NT2/D1 (cell line): ENCODE measurements around the gene GULP1.

ENCODE experiments used
- DNase-seq: peaks from one replicate; pipeline ENCODE4 v3.0.0-alpha.2; 2011; ENCODE audit warnings: low read depth, low spot score
- H3K27me3 ChIP-seq: 2 replicates; pipeline ENCODE4 v1.6.0; 2011; ENCODE audit warnings: mild to moderate bottlenecking; ENCODE audit not compliant: insufficient read length, insufficient read depth
- H3K36me3 ChIP-seq: 2 replicates; pipeline ENCODE4 v1.6.1; 2011; ENCODE audit warnings: mild to moderate bottlenecking, low read length, mixed read lengths; ENCODE audit not compliant: insufficient read depth, insufficient read length
- H3K4me1 ChIP-seq: 2 replicates; pipeline ENCODE4 v1.5.1; 2011; ENCODE audit not compliant: insufficient read depth, insufficient read length
- H3K4me3 ChIP-seq: 2 replicates; pipeline ENCODE4 v1.5.1; 2011; ENCODE audit warnings: low read depth; ENCODE audit not compliant: insufficient read length
- H3K9ac ChIP-seq: 2 replicates; pipeline ENCODE4 v1.6.0; 2011; ENCODE audit warnings: low read depth; ENCODE audit not compliant: insufficient read length
- H3K9me3 ChIP-seq: 2 replicates; pipeline ENCODE4 v1.5.1; 2011; ENCODE audit warnings: mild to moderate bottlenecking, low read length; ENCODE audit not compliant: insufficient read depth
- SUZ12 ChIP-seq: IDR thresholded peaks from 2 replicates; pipeline ENCODE4 v1.6.1; 2011; ENCODE audit not compliant: insufficient read length, insufficient read depth; ENCODE audit errors: extremely low read depth
- YY1 ChIP-seq: IDR thresholded peaks from 2 replicates; pipeline ENCODE4 v1.6.1; 2011; ENCODE audit not compliant: insufficient read length, insufficient read depth
- ZNF274 ChIP-seq: IDR thresholded peaks from 2 replicates; pipeline ENCODE4 v1.6.1; 2011; ENCODE audit warnings: mild to moderate bottlenecking, low read depth, low read length

The GULP1 gene

GRCh38 chr2:188324067-188324466 is 32.4 kb downstream of the GULP1 start:
- Histone ChIP-seq H3K36me3 (peaks cover 3% of the 10 kb centered on the region), H3K27me3 (no peaks in the 10 kb centered on the region), H3K4me3 (no peak overlapping the region), H3K9me3 (no peaks in the 10 kb centered on the region; the same call in 1 of the 2 replicates), H3K4me1 (no peaks in the 10 kb centered on the region), H3K9ac (no peak overlapping the region)
- DNase-seq: no peak
- TF ChIP-seq SUZ12: no peak
- TF ChIP-seq ZNF274: no peak
- no peak for TF ChIP-seq YY1

GRCh38 chr2:188326290-188326668 is 34.6 kb downstream of the GULP1 start:
- no peak for DNase-seq
- H3K9me3 ChIP-seq: no peaks in the 10 kb centered on the region
- H3K4me1 ChIP-seq: no peaks in the 10 kb centered on the region

DNA sequence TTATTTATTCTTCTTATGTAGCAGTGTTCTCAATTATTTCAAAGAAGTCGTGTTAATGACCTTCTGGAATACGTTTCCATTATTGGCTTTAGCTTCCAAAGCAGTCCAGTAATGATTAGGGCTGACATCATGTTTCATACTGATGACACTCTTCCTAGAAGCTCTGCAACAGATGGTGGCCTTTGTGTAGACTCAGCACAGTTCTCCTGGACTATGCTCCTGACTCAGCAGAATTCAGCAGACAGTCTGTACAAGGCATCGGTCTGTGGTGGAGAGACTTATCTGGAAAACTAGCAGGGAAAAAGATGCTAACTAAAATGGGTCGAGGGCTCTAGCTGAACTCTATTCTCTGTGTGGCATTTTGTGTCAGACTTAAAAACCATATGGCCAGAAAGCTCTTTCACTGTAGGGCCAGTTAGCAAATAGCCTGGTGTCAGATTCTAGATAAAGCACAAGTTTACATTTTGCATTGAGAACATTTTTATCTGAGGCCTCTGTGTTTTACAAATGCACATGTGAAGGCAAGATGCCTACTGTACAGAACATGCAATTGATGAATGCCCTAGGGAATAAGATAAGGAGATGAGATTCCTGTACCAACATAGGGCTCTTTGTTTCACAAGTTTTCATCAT is 35.1 kb downstream of the GULP1 start:
- no peak overlapping the region for H3K9ac ChIP-seq
- H3K9me3 ChIP-seq: no peaks in the 10 kb centered on the region
- H3K36me3 ChIP-seq: no peaks in the 10 kb centered on the region
- no peak overlapping the region for H3K4me3 ChIP-seq
- H3K4me1 ChIP-seq: no peaks in the 10 kb centered on the region
- no peak for DNase-seq
- TF ChIP-seq YY1 (no peak), ZNF274 (no peak), SUZ12 (no peak)
- H3K27me3 ChIP-seq: no peaks in the 10 kb centered on the region

More at GRCh38 chr2:188326290-188326668, 34.6 kb downstream of the GULP1 start:
- Histone ChIP-seq H3K9ac (no peak overlapping the region), H3K4me3 (no peak overlapping the region), H3K27me3 (no peaks in the 10 kb centered on the region), H3K36me3 (no peaks in the 10 kb centered on the region)
- TF ChIP-seq YY1 (no peak), SUZ12 (no peak), ZNF274 (no peak)

DNA sequence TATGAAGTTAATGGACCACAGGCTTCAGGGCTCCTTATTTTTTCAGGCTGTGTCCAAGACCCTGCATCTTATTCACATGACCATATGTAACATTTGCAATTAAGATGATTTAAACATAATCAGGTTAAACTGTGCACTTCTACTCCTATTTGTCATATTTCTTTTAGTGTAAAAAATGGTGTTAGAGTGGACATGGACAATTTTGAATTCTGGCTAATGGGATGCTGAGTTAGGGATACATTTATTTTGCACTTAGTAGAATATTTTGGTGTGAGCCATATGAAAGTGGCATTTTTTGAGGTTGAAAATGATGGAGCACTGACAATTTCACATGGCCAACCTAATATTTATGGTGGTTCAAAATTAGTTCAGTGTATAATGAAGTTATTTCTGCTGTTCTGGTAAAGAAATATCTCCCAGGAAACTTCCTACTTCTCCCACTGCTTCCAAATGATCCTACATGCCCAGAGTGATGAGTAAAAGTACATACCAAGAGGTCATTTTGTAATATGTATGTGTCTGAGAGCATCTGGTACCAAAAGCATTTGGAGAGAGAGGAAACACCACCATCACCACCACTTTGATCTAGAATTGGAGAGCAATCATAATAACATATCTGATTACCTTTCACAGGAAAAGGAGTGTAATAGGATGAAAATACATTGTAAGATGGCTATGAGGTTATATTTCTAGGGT is 36.0 kb downstream of the GULP1 start:
- DNase-seq: no peak

DNA sequence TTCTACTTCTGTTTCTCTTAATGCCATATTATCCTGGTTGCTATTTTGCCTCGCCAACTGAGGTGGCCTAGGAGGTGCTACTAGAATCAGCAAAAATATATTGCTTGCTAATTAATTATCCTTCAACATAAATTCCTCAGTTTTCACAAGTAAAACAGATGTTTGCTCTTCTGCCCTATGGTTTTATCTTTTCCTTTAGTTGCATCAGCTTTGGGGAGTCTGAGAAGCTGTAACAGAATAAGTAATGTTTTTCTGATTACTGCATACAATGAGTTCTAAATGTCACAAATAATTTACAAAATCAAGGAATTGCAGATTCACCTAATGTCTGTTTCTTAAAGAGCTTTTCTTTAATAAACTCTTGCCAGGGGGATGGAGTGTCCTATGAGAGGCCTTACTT is 36.7 kb downstream of the GULP1 start:
- Histone ChIP-seq H3K36me3 (no peaks in the 10 kb centered on the region), H3K9me3 (no peaks in the 10 kb centered on the region), H3K4me1 (no peaks in the 10 kb centered on the region), H3K27me3 (no peaks in the 10 kb centered on the region), H3K9ac (no peak overlapping the region), H3K4me3 (no peak overlapping the region)
- DNase-seq: no peak
- TF ChIP-seq SUZ12 (no peak), ZNF274 (no peak), YY1 (no peak)

More for the DNA sequence above, 36.0 kb downstream of the GULP1 start:
- Histone ChIP-seq H3K4me1 (no peaks in the 10 kb centered on the region), H3K4me3 (no peak overlapping the region), H3K36me3 (no peaks in the 10 kb centered on the region), H3K9ac (no peak overlapping the region), H3K27me3 (no peaks in the 10 kb centered on the region), H3K9me3 (no peaks in the 10 kb centered on the region)
- TF ChIP-seq YY1: no peak
- TF ChIP-seq ZNF274: no peak
- TF ChIP-seq SUZ12: no peak

- H3K4me1 ChIP-seq: no peaks in the 10 kb centered on the region
- TF ChIP-seq ZNF274 (no peak), SUZ12 (no peak), YY1 (no peak)
Observed at GRCh38 chr2:188330316-188331053, 38.8 kb downstream of the GULP1 start.

DNA sequence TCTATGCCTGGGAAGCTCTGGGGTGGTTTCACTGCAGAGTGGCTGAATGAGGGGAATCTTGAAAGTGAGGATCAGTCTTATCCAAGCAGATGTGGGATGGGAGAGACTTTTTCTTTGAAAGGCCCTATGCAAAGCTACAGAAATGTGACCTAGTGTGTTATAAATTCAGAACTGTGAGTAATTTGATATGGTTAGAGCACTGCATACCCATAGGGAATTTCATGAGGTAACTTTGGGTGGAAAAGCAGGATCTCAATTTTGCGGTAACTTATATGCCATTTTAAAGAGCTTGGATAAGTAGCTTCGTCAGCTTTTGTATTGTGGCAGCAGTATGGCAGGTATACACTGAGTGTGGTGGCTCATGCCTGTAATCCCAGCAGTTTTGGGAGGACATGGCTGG is 40.9 kb downstream of the GULP1 start:
- no peaks in the 10 kb centered on the region for H3K4me1 ChIP-seq
- no peak for DNase-seq
- no peak overlapping the region for H3K9ac ChIP-seq
- no peaks in the 10 kb centered on the region for H3K9me3 ChIP-seq
- H3K36me3 ChIP-seq: no peaks in the 10 kb centered on the region
- H3K27me3 ChIP-seq: no peaks in the 10 kb centered on the region
- no peak overlapping the region for H3K4me3 ChIP-seq
- TF ChIP-seq SUZ12: no peak
- TF ChIP-seq ZNF274: no peak
- no peak for TF ChIP-seq YY1

More at GRCh38 chr2:188330316-188331053, 38.8 kb downstream of the GULP1 start:
- no peak for DNase-seq
- no peaks in the 10 kb centered on the region for H3K36me3 ChIP-seq
- no peak overlapping the region for H3K9ac ChIP-seq
- no peak overlapping the region for H3K4me3 ChIP-seq
- no peaks in the 10 kb centered on the region for H3K27me3 ChIP-seq
- no peaks in the 10 kb centered on the region for H3K9me3 ChIP-seq
